ENCODE data around the gene CDH13.

CDH13 gene

GRCh38 chr16:83301971-83302370, 675.2 kb downstream of the CDH13 start:
- no peaks in the 10 kb centered on the region for H3K27me3 ChIP-seq (ENCODE audit: control insufficient read depth, low read length)

GRCh38 chr16:83302853-83303252, 676.1 kb downstream of the CDH13 start:
- no peaks in the 10 kb centered on the region for H3F3A ChIP-seq (ENCODE audit: control insufficient read depth, insufficient read depth)
- H3K4me3 ChIP-seq (ENCODE audit: low read length) = no peak overlapping the region
- H3K4me2 ChIP-seq (ENCODE audit: low read length) = no peak overlapping the region
- no peaks in the 10 kb centered on the region for H3K9me2 ChIP-seq (replicated peaks; ENCODE audit: control insufficient read depth, low read length)
- no peaks in the 10 kb centered on the region for H3K79me2 ChIP-seq (ENCODE audit: control insufficient read depth, low read length)
- H4K20me1 ChIP-seq (ENCODE audit: control insufficient read depth, insufficient read depth, low read depth, low read length) = no peaks in the 10 kb centered on the region
- H3K27me3 ChIP-seq (ENCODE audit: control insufficient read depth, low read length) = no peaks in the 10 kb centered on the region
- H3K27ac ChIP-seq (ENCODE audit: low read depth, low read length) = no peak overlapping the region
- H3K36me3 ChIP-seq (ENCODE audit: control insufficient read depth, low read length) = no peaks in the 10 kb centered on the region
- H3K4me1 ChIP-seq (ENCODE audit: control insufficient read depth, low read length) = no peaks in the 10 kb centered on the region
- TF ChIP-seq EZH2phosphoT487 (IDR thresholded peaks at IDR 0.05; ENCODE audit: borderline replicate concordance, low read length) (no peak), CTCF (IDR thresholded peaks at IDR 0.05; ENCODE audit: low read depth, low read length, poor library complexity, severe bottlenecking) (no peak)
- no peaks in the 10 kb centered on the region for H3K9me3 ChIP-seq (ENCODE audit: control insufficient read depth, insufficient read depth, low read length)

More at GRCh38 chr16:83301971-83302370, 675.2 kb downstream of the CDH13 start:
- Histone ChIP-seq H3K79me2 (ENCODE audit: control insufficient read depth, low read length) (no peaks in the 10 kb centered on the region), H3K36me3 (ENCODE audit: control insufficient read depth, low read length) (no peaks in the 10 kb centered on the region), H3K9me2 (replicated peaks; ENCODE audit: control insufficient read depth, low read length) (no peaks in the 10 kb centered on the region), H4K20me1 (ENCODE audit: control insufficient read depth, insufficient read depth, low read depth, low read length) (no peaks in the 10 kb centered on the region), H3F3A (ENCODE audit: control insufficient read depth, insufficient read depth) (no peaks in the 10 kb centered on the region), H3K9me3 (ENCODE audit: control insufficient read depth, insufficient read depth, low read length) (no peaks in the 10 kb centered on the region), H3K27ac (ENCODE audit: low read depth, low read length) (no peak overlapping the region), H3K4me1 (ENCODE audit: control insufficient read depth, low read length) (no peaks in the 10 kb centered on the region), H3K4me2 (ENCODE audit: low read length) (no peak overlapping the region), H3K4me3 (ENCODE audit: low read length) (no peak overlapping the region)
- TF ChIP-seq CTCF (IDR thresholded peaks at IDR 0.05; ENCODE audit: low read depth, low read length, poor library complexity, severe bottlenecking) (no peak), EZH2phosphoT487 (IDR thresholded peaks at IDR 0.05; ENCODE audit: borderline replicate concordance, low read length) (no peak)

GRCh38 chr16:83305092-83305491, 678.3 kb downstream of the CDH13 start:
- no peaks in the 10 kb centered on the region for H3K79me2 ChIP-seq (ENCODE audit: control insufficient read depth, low read length)
- no peaks in the 10 kb centered on the region for H3K9me3 ChIP-seq (ENCODE audit: control insufficient read depth, insufficient read depth, low read length)
- H3K4me2 ChIP-seq (ENCODE audit: low read length) = no peak overlapping the region
- no peaks in the 10 kb centered on the region for H3K27me3 ChIP-seq (ENCODE audit: control insufficient read depth, low read length)
- H3K36me3 ChIP-seq (ENCODE audit: control insufficient read depth, low read length) = no peaks in the 10 kb centered on the region
- no peaks in the 10 kb centered on the region for H3F3A ChIP-seq (ENCODE audit: control insufficient read depth, insufficient read depth)
- H3K27ac ChIP-seq (ENCODE audit: low read depth, low read length) = no peak overlapping the region
- no peaks in the 10 kb centered on the region for H4K20me1 ChIP-seq (ENCODE audit: control insufficient read depth, insufficient read depth, low read depth, low read length)
- no peak for TF ChIP-seq CTCF (IDR thresholded peaks at IDR 0.05; ENCODE audit: low read depth, low read length, poor library complexity, severe bottlenecking)
- no peak for TF ChIP-seq EZH2phosphoT487 (IDR thresholded peaks at IDR 0.05; ENCODE audit: borderline replicate concordance, low read length)
- H3K4me1 ChIP-seq (ENCODE audit: control insufficient read depth, low read length) = no peaks in the 10 kb centered on the region
- H3K9me2 ChIP-seq (replicated peaks; ENCODE audit: control insufficient read depth, low read length) = no peaks in the 10 kb centered on the region
- no peak overlapping the region for H3K4me3 ChIP-seq (ENCODE audit: low read length)

Measured in DOHH2 (cell line).